Measurements from ENCODE around the gene TBX3.
"Not testable (repeated sequence)": the region's sequence is repeated elsewhere in the genome, so short reads cannot be mapped to it uniquely, and the experiment has no call there.

The TBX3 gene

GRCh38 chr12:114684098-114684869 is at the start of gene TBX3:
TSS of gene TBX3 (minus strand) at chr12:114684175. CDS start at chr12:114683200, 975 bp downstream.
- DNase-seq (ENCODE audit: low read depth in 2 of 2): peak in 1 of 2 donors; percentile 0

- no peak for DNase-seq (ENCODE audit: low read depth in 2 of 2)
Measured at GRCh38 chr12:114732426-114733030, 48.6 kb upstream of the TBX3 start.

GRCh38 chr12:114729731-114730130 is 45.8 kb upstream of the TBX3 start:
- no peak for DNase-seq (ENCODE audit: low read depth in 2 of 2)

GRCh38 chr12:114726092-114726710 is 42.2 kb upstream of the TBX3 start:
- DNase-seq (ENCODE audit: low read depth in 2 of 2): no peak

GRCh38 chr12:114722176-114722575 is 38.2 kb upstream of the TBX3 start:
- DNase-seq (ENCODE audit: low read depth in 2 of 2): not testable (repeated sequence)

- DNase-seq (ENCODE audit: low read depth in 2 of 2): no peak
Measured at GRCh38 chr12:114721266-114721665, 37.3 kb upstream of the TBX3 start.

- no peak for DNase-seq (ENCODE audit: low read depth in 2 of 2)
Measured at GRCh38 chr12:114713466-114714215, 29.7 kb upstream of the TBX3 start.

- no peak for DNase-seq (ENCODE audit: low read depth in 2 of 2)
Measured at GRCh38 chr12:114711689-114712152, 27.7 kb upstream of the TBX3 start.

- no peak for DNase-seq (ENCODE audit: low read depth in 2 of 2)
Measured at GRCh38 chr12:114710151-114710550, 26.2 kb upstream of the TBX3 start.

GRCh38 chr12:114709112-114709511 is 25.1 kb upstream of the TBX3 start:
- DNase-seq (ENCODE audit: low read depth in 2 of 2): no peak

GRCh38 chr12:114708598-114708997 is 24.6 kb upstream of the TBX3 start:
- DNase-seq (ENCODE audit: low read depth in 2 of 2): not testable (repeated sequence)

- DNase-seq (ENCODE audit: low read depth in 2 of 2): no peak
Measured at GRCh38 chr12:114704096-114704495, 20.1 kb upstream of the TBX3 start.

GRCh38 chr12:114703060-114703493 is 19.1 kb upstream of the TBX3 start:
- no peak for DNase-seq (ENCODE audit: low read depth in 2 of 2)

GRCh38 chr12:114702462-114702861 is 18.5 kb upstream of the TBX3 start:
- DNase-seq (ENCODE audit: low read depth in 2 of 2): no peak

GRCh38 chr12:114701553-114701952 is 17.6 kb upstream of the TBX3 start:
- DNase-seq (ENCODE audit: low read depth in 2 of 2): no peak

- DNase-seq (ENCODE audit: low read depth in 2 of 2): no peak
Measured at GRCh38 chr12:114701104-114701414, 17.1 kb upstream of the TBX3 start.

- no peak for DNase-seq (ENCODE audit: low read depth in 2 of 2)
Measured at GRCh38 chr12:114700392-114701103, 16.6 kb upstream of the TBX3 start.

- DNase-seq (ENCODE audit: low read depth in 2 of 2): no peak
Measured at GRCh38 chr12:114698566-114699163, 14.7 kb upstream of the TBX3 start.

GRCh38 chr12:114697741-114698565 is 14.0 kb upstream of the TBX3 start:
- no peak for DNase-seq (ENCODE audit: low read depth in 2 of 2)

- no peak for DNase-seq (ENCODE audit: low read depth in 2 of 2)
Measured at GRCh38 chr12:114697243-114697716, 13.3 kb upstream of the TBX3 start.
